Epithelial cell of esophagus (primary cell): ENCODE measurements around the gene ARHGAP28.

ENCODE experiments used
- DNase-seq: peaks from one replicate; pipeline ENCODE4 v3.0.0; 2010; ENCODE audit warnings: low read depth
- H3K4me3 ChIP-seq: 2 replicates; pipeline ENCODE4 v1.5.1; 2011; ENCODE audit warnings: mild to moderate bottlenecking, low read length, control low read depth
- TF ChIP-seq, protein P1 (sequence below): IDR thresholded peaks from 2 replicates; pipeline ENCODE4 v1.5.1; 2011; ENCODE audit warnings: low read depth, mild to moderate bottlenecking, low read length, control low read depth, inconsistent platforms; ENCODE audit not compliant: insufficient read depth; ENCODE audit errors: missing control alignments

ARHGAP28 gene

DNA sequence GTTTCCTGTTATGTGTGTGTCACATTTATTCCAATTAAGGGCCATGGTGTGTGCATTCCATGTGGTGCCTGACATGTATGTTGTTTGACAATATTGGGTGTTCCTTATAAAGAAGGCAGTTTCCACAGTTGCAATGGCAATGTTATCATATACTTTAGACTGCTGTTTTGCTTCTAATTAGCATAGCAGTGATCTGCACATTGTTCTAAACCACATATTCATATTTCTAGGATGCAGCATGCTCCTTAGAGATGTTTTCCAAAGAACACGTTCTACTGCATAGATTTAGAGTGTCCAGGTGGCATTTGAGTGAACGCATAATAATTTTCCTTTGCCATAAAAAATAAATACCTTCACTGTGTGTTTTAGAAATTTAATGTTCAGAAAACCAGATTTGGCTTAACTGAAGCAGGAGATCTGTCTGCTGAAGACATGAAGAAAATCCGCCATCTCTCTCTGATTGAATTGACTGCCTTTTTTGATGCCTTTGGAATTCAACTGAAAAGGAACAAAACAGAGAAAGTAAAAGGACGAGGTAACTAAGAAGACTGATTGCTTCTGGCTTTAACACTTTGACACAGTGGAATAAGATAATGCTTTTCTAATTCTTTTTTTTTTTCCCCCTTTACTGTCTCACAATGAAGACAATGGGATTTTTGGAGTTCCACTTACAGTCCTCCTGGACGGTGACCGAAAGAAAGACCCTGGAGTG is 143.7 kb downstream of the ARHGAP28 start:
- no peak for DNase-seq
- TF ChIP-seq, protein P1, sequence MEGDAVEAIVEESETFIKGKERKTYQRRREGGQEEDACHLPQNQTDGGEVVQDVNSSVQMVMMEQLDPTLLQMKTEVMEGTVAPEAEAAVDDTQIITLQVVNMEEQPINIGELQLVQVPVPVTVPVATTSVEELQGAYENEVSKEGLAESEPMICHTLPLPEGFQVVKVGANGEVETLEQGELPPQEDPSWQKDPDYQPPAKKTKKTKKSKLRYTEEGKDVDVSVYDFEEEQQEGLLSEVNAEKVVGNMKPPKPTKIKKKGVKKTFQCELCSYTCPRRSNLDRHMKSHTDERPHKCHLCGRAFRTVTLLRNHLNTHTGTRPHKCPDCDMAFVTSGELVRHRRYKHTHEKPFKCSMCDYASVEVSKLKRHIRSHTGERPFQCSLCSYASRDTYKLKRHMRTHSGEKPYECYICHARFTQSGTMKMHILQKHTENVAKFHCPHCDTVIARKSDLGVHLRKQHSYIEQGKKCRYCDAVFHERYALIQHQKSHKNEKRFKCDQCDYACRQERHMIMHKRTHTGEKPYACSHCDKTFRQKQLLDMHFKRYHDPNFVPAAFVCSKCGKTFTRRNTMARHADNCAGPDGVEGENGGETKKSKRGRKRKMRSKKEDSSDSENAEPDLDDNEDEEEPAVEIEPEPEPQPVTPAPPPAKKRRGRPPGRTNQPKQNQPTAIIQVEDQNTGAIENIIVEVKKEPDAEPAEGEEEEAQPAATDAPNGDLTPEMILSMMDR: no peak
- no peak overlapping the region for H3K4me3 ChIP-seq

DNA sequence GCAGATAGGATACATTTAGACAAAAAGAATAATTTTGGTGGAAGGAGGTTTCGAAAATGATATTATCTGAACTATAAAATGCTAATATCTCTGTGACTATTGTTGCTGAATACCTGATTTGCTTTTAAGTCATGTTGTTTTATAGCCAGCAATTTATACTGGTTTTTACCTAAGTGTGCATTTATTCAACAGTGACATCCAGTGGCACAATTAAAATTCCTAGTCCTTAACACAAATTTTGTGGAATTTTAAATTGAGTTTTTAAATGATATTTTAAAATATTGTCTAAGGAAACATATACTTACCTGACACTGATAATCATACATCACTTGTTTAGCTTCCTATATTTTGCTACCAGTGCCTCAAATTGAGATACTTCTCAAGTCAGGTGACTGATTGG is 144.8 kb downstream of the ARHGAP28 start:
- H3K4me3 ChIP-seq: no peak overlapping the region
- DNase-seq: no peak
- TF ChIP-seq, protein P1: no peak

DNA sequence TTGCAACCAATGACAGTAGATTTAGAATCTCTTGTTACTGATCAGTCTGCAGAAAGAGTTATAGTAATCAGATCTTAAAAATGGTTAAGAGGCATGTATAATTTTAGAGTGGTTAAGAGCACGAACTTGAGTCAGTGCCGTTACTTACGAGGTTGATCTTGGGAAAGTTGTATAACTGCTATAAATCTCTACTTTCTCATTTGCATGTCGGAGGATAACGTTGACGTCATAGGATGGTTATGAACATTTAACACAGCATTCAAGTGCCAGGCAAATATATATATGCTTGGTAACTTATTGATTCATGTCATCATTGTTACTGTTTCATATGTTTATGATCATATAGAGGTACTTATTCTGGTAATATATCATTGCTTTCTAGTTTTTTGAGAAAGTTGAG is 146.2 kb downstream of the ARHGAP28 start:
- H3K4me3 ChIP-seq: no peak overlapping the region
- DNase-seq: no peak
- TF ChIP-seq, protein P1: no peak

DNA sequence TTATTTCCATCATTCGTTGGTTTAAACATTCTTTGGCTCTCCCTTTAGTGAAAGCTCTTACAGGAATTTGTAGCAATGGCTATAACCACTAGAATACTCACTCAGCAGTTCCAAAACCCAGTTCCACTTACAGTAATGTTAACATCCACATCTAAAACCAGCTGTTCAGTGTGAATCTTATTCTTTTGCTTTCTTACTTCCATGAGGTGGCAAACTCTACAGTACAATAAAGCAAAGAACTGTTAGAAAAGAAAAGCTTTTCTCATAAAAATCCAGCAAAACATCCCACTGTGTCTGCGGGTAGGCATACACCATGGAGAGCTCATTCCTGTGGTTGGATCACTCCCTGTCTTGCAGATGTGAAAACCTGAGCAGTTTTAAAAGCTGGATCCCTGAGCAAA is 147.1 kb downstream of the ARHGAP28 start:
- TF ChIP-seq, protein P1: no peak
- no peak for DNase-seq
- H3K4me3 ChIP-seq: no peak overlapping the region

DNA sequence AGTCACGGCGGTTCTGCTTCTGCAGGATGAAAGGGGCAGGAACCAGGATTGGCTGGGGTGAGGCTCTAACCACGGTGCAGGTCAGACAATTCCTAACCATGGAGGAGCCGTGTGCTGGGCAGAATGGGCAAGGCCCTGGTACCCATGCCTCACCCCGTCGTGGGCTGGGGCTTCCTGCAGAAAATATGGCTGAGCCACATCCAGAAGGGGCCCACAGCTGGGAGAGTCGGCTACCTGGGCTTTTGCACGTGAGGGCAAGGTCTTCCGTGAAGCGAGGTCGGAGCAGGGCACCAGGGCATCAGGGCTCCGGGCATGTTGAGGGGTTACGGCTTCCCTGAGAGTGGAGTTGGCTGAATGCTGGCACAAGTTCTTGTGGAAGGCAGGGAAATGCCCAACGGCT is 147.8 kb downstream of the ARHGAP28 start:
- no peak for DNase-seq
- TF ChIP-seq, protein P1: no peak
- H3K4me3 ChIP-seq: no peak overlapping the region

DNA sequence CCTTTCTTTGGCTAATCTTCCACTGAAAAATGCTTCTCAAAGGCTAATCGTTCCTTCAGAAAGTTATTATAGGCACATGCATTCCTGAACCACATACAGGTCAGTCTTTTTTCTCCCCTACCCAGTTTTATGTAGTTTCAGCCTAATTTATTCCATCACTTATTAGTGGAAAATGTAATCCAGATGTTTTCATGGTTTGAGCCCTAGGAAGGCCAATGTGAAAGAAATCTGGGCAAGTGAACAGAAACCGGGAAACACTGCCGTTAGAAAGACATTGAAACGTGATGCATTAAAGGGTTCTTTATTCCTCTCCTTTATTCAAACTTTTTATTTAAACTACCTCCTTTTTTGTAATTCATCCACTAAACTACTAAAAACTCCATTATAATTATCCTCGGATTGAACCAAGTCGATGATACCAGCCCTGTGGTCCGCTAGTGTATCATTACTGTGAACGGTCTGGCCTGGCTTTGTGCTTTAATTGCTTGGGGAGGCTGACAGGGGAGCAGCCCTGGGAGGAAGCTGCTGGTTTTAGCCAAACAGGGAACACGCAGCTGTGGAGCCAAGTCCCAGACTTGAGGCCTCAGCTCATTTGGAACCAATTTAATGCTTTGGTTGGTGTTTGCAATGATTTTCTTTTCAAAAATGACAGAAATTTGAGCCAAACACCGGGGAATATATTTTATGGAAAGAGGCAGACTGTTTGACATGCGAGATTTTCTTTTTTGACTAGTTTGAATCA is 149.2 kb downstream of the ARHGAP28 start:
- DNase-seq: no peak
- H3K4me3 ChIP-seq: no peak overlapping the region
- TF ChIP-seq, protein P1: no peak
